Liver (tissue), 9 donors: Measurements from ENCODE around the gene RUFY1. TPM values are rescaled to one million over a fixed set of nuclear protein-coding genes. Genes with fewer than 3 reads are reported as not detected.

Experiments used
- DNase-seq: peaks from one replicate; pipeline ENCODE4 v3.0.0-alpha.2; 2017; ENCODE audit warnings: low spot score
- H3K27ac ChIP-seq, 2 donors: one replicate each; pipeline ENCODE4 v1.7.0; 2013; ENCODE audit warnings: inconsistent platforms in 2 of 2, low read length in 2 of 2, control low read depth in 1 of 2, low read depth in 1 of 2, mild to moderate bottlenecking in 1 of 2
- H3K27me3 ChIP-seq, 4 donors: one replicate each; pipeline versions ENCODE4 v1.6.1 to v1.7.0; 2013; ENCODE audit warnings: low read length in 3 of 4, inconsistent platforms in 1 of 4, mild to moderate bottlenecking in 1 of 4, moderate library complexity in 1 of 4; ENCODE audit not compliant: control insufficient read depth in 4 of 4, insufficient read depth in 4 of 4
- H3K36me3 ChIP-seq, 4 donors: one replicate each; pipeline versions ENCODE4 v1.6.1 to v1.7.0; 2013; ENCODE audit warnings: low read length in 3 of 4, mild to moderate bottlenecking in 3 of 4, low read depth in 1 of 4, moderate library complexity in 1 of 4; ENCODE audit not compliant: control insufficient read depth in 4 of 4, insufficient read depth in 3 of 4
- H3K4me1 ChIP-seq, 4 donors: one replicate each; pipeline versions ENCODE4 v1.6.1 to v1.7.0; 2013; ENCODE audit warnings: low read length in 3 of 4, mild to moderate bottlenecking in 3 of 4, moderate library complexity in 1 of 4; ENCODE audit not compliant: control insufficient read depth in 4 of 4, insufficient read depth in 4 of 4
- H3K4me3 ChIP-seq, 3 donors: one replicate each; pipeline versions ENCODE4 v1.6.1 to v1.7.0; 2013; ENCODE audit warnings: low read length in 3 of 3, control low read depth in 1 of 3, low read depth in 1 of 3, mild to moderate bottlenecking in 1 of 3
- H3K9ac ChIP-seq, 2 donors: one replicate each; pipeline ENCODE4 v1.7.0; 2013; ENCODE audit warnings: low read length in 2 of 2, mild to moderate bottlenecking in 2 of 2, moderate library complexity in 2 of 2, control low read depth in 1 of 2, low read depth in 1 of 2
- H3K9me3 ChIP-seq, 4 donors: one replicate each; pipeline versions ENCODE4 v1.6.1 to v1.7.0; 2013; ENCODE audit warnings: low read length in 3 of 4; ENCODE audit not compliant: control insufficient read depth in 4 of 4
- CTCF ChIP-seq: fragments of 150-350 bp; IDR thresholded peaks from 2 replicates; pipeline ENCODE4 v1.5.1; 2017; ENCODE audit warnings: improper control_type of control experiment, low read depth, low read length; ENCODE audit not compliant: missing input control
- EGR1 ChIP-seq, 2 donors: IDR thresholded peaks; 2 replicates each; pipeline ENCODE4 v1.6.1; 2016 to 2018; ENCODE audit warnings: antibody characterized with exemption in 2 of 2, low read depth in 2 of 2
- FOXA1 ChIP-seq: IDR thresholded peaks from 2 replicates; pipeline ENCODE4 v1.6.1; 2016; ENCODE audit warnings: antibody characterized with exemption
- FOXA2 ChIP-seq: IDR thresholded peaks from 2 replicates; pipeline ENCODE4 v1.6.1; 2016; ENCODE audit warnings: antibody characterized with exemption
- GABPA ChIP-seq, 2 donors: IDR thresholded peaks in 1 of 2; conservative IDR thresholded peaks in 1 of 2; 2 replicates each; pipeline ENCODE4 v1.6.1; 2016; ENCODE audit warnings: antibody characterized with exemption in 2 of 2, mild to moderate bottlenecking in 1 of 2, moderate library complexity in 1 of 2
- HNF4A ChIP-seq, 2 donors: conservative IDR thresholded peaks; 2 replicates each; pipeline ENCODE4 v1.6.1; 2016; ENCODE audit warnings: antibody characterized with exemption in 2 of 2, mild to moderate bottlenecking in 2 of 2
- HNF4G ChIP-seq: IDR thresholded peaks from 2 replicates; pipeline ENCODE4 v1.6.1; 2016; ENCODE audit warnings: antibody characterized with exemption
- JUND ChIP-seq, 2 donors: IDR thresholded peaks; 2 replicates each; pipeline ENCODE4 v1.6.1; 2016; ENCODE audit warnings: antibody characterized with exemption in 2 of 2
- MAX ChIP-seq: IDR thresholded peaks from 2 replicates; pipeline ENCODE4 v1.6.1; 2016; ENCODE audit warnings: antibody characterized with exemption
- REST ChIP-seq: IDR thresholded peaks from 2 replicates; pipeline ENCODE4 v1.6.1; 2016; ENCODE audit warnings: antibody characterized with exemption, mild to moderate bottlenecking
- RXRA ChIP-seq, 2 donors: IDR thresholded peaks; 2 replicates each; pipeline ENCODE4 v1.6.1; 2017 to 2018; ENCODE audit warnings: antibody characterized with exemption in 2 of 2, mild to moderate bottlenecking in 1 of 2
- SP1 ChIP-seq: IDR thresholded peaks from 2 replicates; pipeline ENCODE4 v1.6.1; 2018; ENCODE audit warnings: antibody characterized with exemption, mild to moderate bottlenecking
- TAF1 ChIP-seq: conservative IDR thresholded peaks from 2 replicates; pipeline ENCODE4 v1.6.1; 2016; ENCODE audit warnings: antibody characterized with exemption, mild to moderate bottlenecking
- ZBTB33 ChIP-seq: IDR thresholded peaks from 2 replicates; pipeline ENCODE4 v1.6.1; 2016; ENCODE audit warnings: antibody characterized with exemption
- WGBS: extraction: QIAGEN DNeasy Blood & Tissue Kit; methylation state at CpG from one replicate; pipeline ENCODE4 v1.1.7; 2013; 5-methylcytosine and 5-hydroxymethylcytosine counted together
- polyA plus RNA-seq, 2 donors: library from polyadenylated mRNA; stranded (reverse) in 1 of 2; unstranded in 1 of 2; fragments of 200-250 nt in 1 of 2; fragments of >200 nt in 1 of 2; fragmentation: Nextera tagmentation in 1 of 2; extraction: Ambion mirVana in 1 of 2; gene quantifications; one replicate each; pipeline versions ENCODE4 v1.2.1 to v1.2.3, GENCODE V29; 2013 to 2015
- total RNA-seq, 2 donors: library from RNA; depleted of rRNA; stranded (reverse); fragments of >200 nt; gene quantifications; one replicate each; pipeline ENCODE4 v1.2.3, GENCODE V29; 2014
- donor health status: healthy.
- donor health status: healthy.
- donor health status: healthy.
- donor health status: healthy.
- donor health status: healthy.

Gene RUFY1
- total and polyA plus RNA-seq, 4 donors: 11.6 to 25.2 (median 18.3) TPM

- H3K4me3 ChIP-seq: no peak overlapping the region
- TF ChIP-seq ZBTB33: no peak
- TF ChIP-seq EGR1 (IDR thresholded peaks at IDR 0.05; ENCODE audit: low read depth in 2 of 2): no peak
- no peak for TF ChIP-seq FOXA2
- no peak for TF ChIP-seq CTCF
- TF ChIP-seq FOXA1: no peak
- TF ChIP-seq TAF1: no peak
- no peak for TF ChIP-seq HNF4A (conservative IDR thresholded peaks at IDR 0.05)
- no peak for TF ChIP-seq GABPA (IDR thresholded peaks at IDR 0.05 in 1 of 2, conservative IDR thresholded peaks at IDR 0.05 in 1 of 2)
- 62% methylated on average over 4 of the region's 4 CpGs for WGBS
- no peak overlapping the region for H3K27ac ChIP-seq
- H3K4me1 ChIP-seq: peaks cover 0 to 8% (median 6%) of the 10 kb centered on the region in 4 donors
- H3K27me3 ChIP-seq: no peaks in the 10 kb centered on the region
- H3K9me3 ChIP-seq: no peaks in the 10 kb centered on the region
- no peaks in the 10 kb centered on the region for H3K36me3 ChIP-seq
- no peak overlapping the region for H3K9ac ChIP-seq
- no peak for DNase-seq
Observed at GRCh38 chr5:179509239-179509638, 41.1 kb upstream of the RUFY1 start.

GRCh38 chr5:179509845-179510244, 40.5 kb upstream of the RUFY1 start:
- no peaks in the 10 kb centered on the region for H3K36me3 ChIP-seq
- TF ChIP-seq GABPA (IDR thresholded peaks at IDR 0.05 in 1 of 2, conservative IDR thresholded peaks at IDR 0.05 in 1 of 2) (no peak), HNF4G (no peak), FOXA1 (no peak), ZBTB33 (no peak), SP1 (no peak), MAX (no peak), TAF1 (no peak), RXRA (IDR thresholded peaks at IDR 0.05) (no peak), JUND (IDR thresholded peaks at IDR 0.05) (no peak), REST (no peak)
- no peak overlapping the region for H3K27ac ChIP-seq
- H3K9ac ChIP-seq: no peak overlapping the region
- no peak for DNase-seq
- WGBS: 76% methylated on average over 1 of the region's 1 CpG
- H3K27me3 ChIP-seq: no peaks in the 10 kb centered on the region
- no peak overlapping the region for H3K4me3 ChIP-seq
- H3K4me1 ChIP-seq: peaks cover 0 to 4% (median 2%) of the 10 kb centered on the region in 4 donors
- H3K9me3 ChIP-seq: no peaks in the 10 kb centered on the region
